NCI-H2029 (cell line): ENCODE data around the gene P2RX2.

Experiments used
- DNase-seq: peaks from one replicate; lab custom pipeline; 2025; lab: John Stamatoyannopoulos, UW

Gene P2RX2

GRCh38 chr12:132618683-132619043, at the start of gene P2RX2:
Gene P2RX2, plus strand, starts transcription at chr12:132618776. Its CDS starts 41 bp downstream, at chr12:132618817.
- DNase-seq, result no peak

- DNase-seq, result no peak
These were observed 49.6 kb upstream of the P2RX2 start for GRCh38 chr12:132568826-132569480.

- DNase-seq, result no peak
These were observed 48.6 kb upstream of the P2RX2 start for GRCh38 chr12:132569856-132570480.

- no peak for DNase-seq
These were observed 47.9 kb upstream of the P2RX2 start for GRCh38 chr12:132570635-132571034.

- no peak for DNase-seq
These were observed 47.5 kb upstream of the P2RX2 start for GRCh38 chr12:132571051-132571450.

GRCh38 chr12:132571598-132571997, 47.0 kb upstream of the P2RX2 start:
- no peak for DNase-seq

GRCh38 chr12:132572106-132572505, 46.5 kb upstream of the P2RX2 start:
- no peak for DNase-seq

GRCh38 chr12:132572801-132573760, 45.5 kb upstream of the P2RX2 start:
- no peak for DNase-seq

- no peak for DNase-seq
These were observed 44.1 kb upstream of the P2RX2 start for GRCh38 chr12:132574271-132574996.

GRCh38 chr12:132575661-132576060, 42.9 kb upstream of the P2RX2 start:
- no peak for DNase-seq

GRCh38 chr12:132576701-132577100, 41.9 kb upstream of the P2RX2 start:
- no peak for DNase-seq

- no peak for DNase-seq
These were observed 41.2 kb upstream of the P2RX2 start for GRCh38 chr12:132577191-132577920.

- no peak for DNase-seq
These were observed 40.5 kb upstream of the P2RX2 start for GRCh38 chr12:132578118-132578517.

- no peak for DNase-seq
These were observed 39.8 kb upstream of the P2RX2 start for GRCh38 chr12:132578826-132579225.

- DNase-seq, result no peak
These were observed 38.8 kb upstream of the P2RX2 start for GRCh38 chr12:132579744-132580143.

GRCh38 chr12:132580701-132581292, 37.8 kb upstream of the P2RX2 start:
- DNase-seq, result no peak

- no peak for DNase-seq
These were observed 37.1 kb upstream of the P2RX2 start for GRCh38 chr12:132581348-132582057.

- no peak for DNase-seq
These were observed 36.5 kb upstream of the P2RX2 start for GRCh38 chr12:132582058-132582420.

GRCh38 chr12:132582582-132583410, 35.8 kb upstream of the P2RX2 start:
- DNase-seq, result no peak

- no peak for DNase-seq
These were observed 35.2 kb upstream of the P2RX2 start for GRCh38 chr12:132583411-132583710.
